GM12878 (cell line): ENCODE data around the gene ANOS1. TPM values are rescaled to one million over a fixed set of nuclear protein-coding genes. Genes with fewer than 3 reads are reported as not detected.

Source experiments
- ATAC-seq: fragments of 200-7000 bp; cut with Tn5 transposase; 3 replicates; pipeline ENCODE4 v1.9.1; 2020; ENCODE audit warnings: mild to moderate bottlenecking, moderate library complexity
- BruUV-seq: library from RNA; stranded (reverse); fragments of 400-500 nt; replicated peaks from 2 replicates; lab custom pipeline; 2021; lab: Mats Ljungman, UMichigan
- CTCF ChIA-PET: fragments of 300-600 bp; sonication (Branson Sonifier 250); formaldehyde crosslinking; extraction: SDS; loops from one replicate; lab custom pipeline; 2021; ENCODE audit warnings: inconsistent platforms; lab: Yijun Ruan, JAX
- POLR2A ChIA-PET: fragments of 350-600 bp; formaldehyde crosslinking; extraction: SDS; loops from one replicate; lab custom pipeline; 2021; ENCODE audit warnings: inconsistent platforms; lab: Charles Lee
- RAD21 ChIA-PET: fragments of 300-600 bp; sonication (Branson Sonifier 250); formaldehyde crosslinking; loops from one replicate; lab custom pipeline; 2023; ENCODE audit warnings: antibody characterized with exemption; ENCODE audit not compliant: unreplicated experiment; lab: Charles Lee
- SMC1A ChIA-PET: fragments of 300-600 bp; sonication (Branson Sonifier 250); formaldehyde crosslinking; loops from one replicate; lab custom pipeline; 2023; ENCODE audit not compliant: unreplicated experiment, uncharacterized antibody; lab: Charles Lee
- DNase-seq: peaks from one replicate; pipeline ENCODE4 v3.0.0-alpha.2; 2011; ENCODE audit warnings: low read depth, low spot score
- FAIRE-seq: peaks from 3 replicates; lab custom pipeline; 2011; peaks lifted over from hg19 to GRCh38; lab: Jason Lieb, UNC
- H2AFZ ChIP-seq: 2 replicates; pipeline ENCODE4 v1.6.0; 2011; ENCODE audit warnings: low read depth, low read length, control low read depth; ENCODE audit not compliant: control insufficient read depth
- H3K27ac ChIP-seq: 2 replicates; pipeline ENCODE4 v1.5.1; 2011; ENCODE audit warnings: control low read depth; ENCODE audit not compliant: control insufficient read depth, insufficient read depth
- H3K27me3 ChIP-seq, 2 experiments: replicated peaks in 1 of 2; 2 replicates each; pipeline versions ENCODE4 v1.6.0 to v1.6.1; 2011; ENCODE audit warnings: low read length in 1 of 2; ENCODE audit not compliant: control insufficient read depth in 2 of 2, insufficient read depth in 2 of 2
- H3K36me3 ChIP-seq, 2 experiments: 2 replicates each; pipeline ENCODE4 v1.5.1; 2011; ENCODE audit warnings: low read length in 1 of 2; ENCODE audit not compliant: control insufficient read depth in 2 of 2, insufficient read depth in 2 of 2
- H3K4me1 ChIP-seq: 2 replicates; pipeline ENCODE4 v1.6.1; 2011; ENCODE audit warnings: mild to moderate bottlenecking, low read length, moderate library complexity, mixed read lengths; ENCODE audit not compliant: control insufficient read depth, insufficient read depth
- H3K4me2 ChIP-seq: 2 replicates; pipeline ENCODE4 v1.6.0; 2011; ENCODE audit warnings: control low read depth; ENCODE audit not compliant: control insufficient read depth, insufficient read depth
- H3K4me3 ChIP-seq: fragments of 200-600 bp; sonication (generic); 2 replicates; pipeline ENCODE4 v1.5.1; 2016
- H3K79me2 ChIP-seq: 2 replicates; pipeline ENCODE4 v1.6.0; 2011; ENCODE audit warnings: low read length; ENCODE audit not compliant: control insufficient read depth, insufficient read depth
- H3K9ac ChIP-seq: 2 replicates; pipeline ENCODE4 v1.8.0; 2011; ENCODE audit warnings: low read length, control low read depth, mixed read lengths; ENCODE audit not compliant: control insufficient read depth, insufficient read depth
- H3K9me3 ChIP-seq: replicated peaks from 3 replicates; pipeline ENCODE4 v1.5.1; 2011; ENCODE audit warnings: mild to moderate bottlenecking, low read length; ENCODE audit not compliant: control insufficient read depth, insufficient read depth
- H4K20me1 ChIP-seq: 2 replicates; pipeline ENCODE4 v1.6.0; 2011; ENCODE audit not compliant: control insufficient read depth, insufficient read depth
- BACH1 ChIP-seq: fragments of 450-650 bp; IDR thresholded peaks from 2 replicates; pipeline ENCODE4 v1.6.1; 2017; ENCODE audit warnings: mild to moderate bottlenecking, borderline replicate concordance
- CEBPB ChIP-seq, 2 experiments: fragments of 150-350 bp in 1 of 2; IDR thresholded peaks; 2 replicates each; pipeline ENCODE4 v1.6.1; 2012 to 2014; ENCODE audit warnings: low read depth in 2 of 2, low read length in 2 of 2, borderline replicate concordance in 1 of 2, inconsistent platforms in 1 of 2
- ESRRA ChIP-seq: IDR thresholded peaks from 2 replicates; pipeline ENCODE4 v1.6.1; 2012; ENCODE audit warnings: mild to moderate bottlenecking, low read length, improper control_type of control experiment
- PRDM15 ChIP-seq: fragments of 450-650 bp; formaldehyde crosslinking; IDR thresholded peaks from 2 replicates; pipeline ENCODE4 v1.4.0; 2020; ENCODE audit warnings: mild to moderate bottlenecking, moderate library complexity
- SMC3 ChIP-seq: IDR thresholded peaks from 2 replicates; pipeline ENCODE4 v1.6.1; 2011; ENCODE audit warnings: low read length, improper control_type of control experiment, borderline replicate concordance
- SP1 ChIP-seq: IDR thresholded peaks from one replicate; pipeline ENCODE4 v1.6.1; 2011; ENCODE audit warnings: low read depth, low read length
- SREBF2 ChIP-seq: IDR thresholded peaks from 2 replicates; pipeline ENCODE4 v1.6.1; 2012; ENCODE audit warnings: mild to moderate bottlenecking, low read length
- STAT1 ChIP-seq: fragments of 450-650 bp; conservative IDR thresholded peaks from 2 replicates; pipeline ENCODE4 v1.6.1; 2014; ENCODE audit warnings: antibody characterized with exemption, mild to moderate bottlenecking
- STAT3 ChIP-seq: IDR thresholded peaks from 2 replicates; pipeline ENCODE4 v1.6.1; 2011; ENCODE audit warnings: low read depth, low read length, improper control_type of control experiment
- TARDBP ChIP-seq: IDR thresholded peaks from 2 replicates; pipeline ENCODE4 v1.6.1; 2016; ENCODE audit warnings: borderline replicate concordance
- WRNIP1 ChIP-seq: IDR thresholded peaks from 2 replicates; pipeline ENCODE4 v1.6.1; 2011; ENCODE audit warnings: low read depth, low read length, improper control_type of control experiment, borderline replicate concordance
- YBX1 ChIP-seq: fragments of 450-650 bp; IDR thresholded peaks from 2 replicates; pipeline ENCODE4 v1.6.1; 2016; ENCODE audit warnings: antibody characterized with exemption
- ZBTB40 ChIP-seq: fragments of 450-650 bp; IDR thresholded peaks from 2 replicates; pipeline ENCODE4 v1.6.1; 2016; ENCODE audit warnings: mild to moderate bottlenecking, moderate library complexity, borderline replicate concordance
- ZNF592 ChIP-seq: fragments of 450-650 bp; IDR thresholded peaks from 2 replicates; pipeline ENCODE4 v1.6.1; 2017; ENCODE audit warnings: mild to moderate bottlenecking, moderate library complexity
- WGBS: methylation state at CpG from one replicate; pipeline ENCODE4 v1.1.6; 2016; ENCODE audit warnings: low lambda C conversion rate; ENCODE audit not compliant: insufficient replicate concordance, insufficient coverage; ENCODE audit errors: missing lambda C conversion rate; 5-methylcytosine and 5-hydroxymethylcytosine counted together
- in situ Hi-C: fragments of 300-500 bp; cut with MboI; formaldehyde crosslinking; loops from 9 replicates; pipeline ENCODE4 v1.14.3; 2018; ENCODE audit warnings: mixed read lengths
- intact Hi-C: fragments of 100-400 bp; cut with micrococcal nuclease; formaldehyde crosslinking; loops from one replicate; pipeline ENCODE4 v1.14.2; 2022; ENCODE audit not compliant: unreplicated experiment
- polyA plus RNA-seq, 11 experiments: library from polyadenylated mRNA; depleted of rRNA in 4 of 11; unstranded in 6 of 11; stranded (reverse) in 5 of 11; fragments of >200 nt; fragmentation: Nextera tagmentation in 4 of 11; fragmentation: Illumina TruSeq in 1 of 11; extraction: Ambion mirVana in 4 of 11; extraction: Trizol in 1 of 11; gene quantifications; 1 replicate in 1 of 11; 2 replicates in 10 of 11; pipeline versions ENCODE4 v1.2.1 to v1.2.3, GENCODE V29; 2011 to 2016; ENCODE audit warnings: inconsistent platforms in 2 of 11, missing spikeins in 2 of 11, low read depth in 1 of 11
- total RNA-seq, 4 experiments: library from RNA; depleted of rRNA in 3 of 4; stranded (reverse); fragments of >200 nt in 3 of 4; fragmentation: Illumina TruSeq in 1 of 4; extraction: Trizol in 1 of 4; gene quantifications; 2 replicates each; pipeline versions ENCODE4 v1.2.1 to v1.2.3, GENCODE V29; 2013 to 2021

ANOS1 gene
- total and polyA plus RNA-seq, 10 of the 15 experiments (the other 5 are each of a cell fraction or from before 2014, with no cell fraction given): under 0.01 to 4.0 (median 0.03) TPM; not detected in 3

- 5% methylated on average over 8 of the region's 8 CpGs for WGBS
- Histone ChIP-seq H3K4me3 (no peak overlapping the region), H3K27ac (no peak overlapping the region), H3K4me2 (no peak overlapping the region), H4K20me1 (no peaks in the 10 kb centered on the region), H3K9ac (no peak overlapping the region), H3K4me1 (no peaks in the 10 kb centered on the region), H3K9me3 (no peaks in the 10 kb centered on the region), H3K36me3 (no peaks in the 10 kb centered on the region), H3K79me2 (no peaks in the 10 kb centered on the region), H2AFZ (no peak overlapping the region), H3K27me3 (no peaks in the 10 kb centered on the region)
- no peak for DNase-seq
- SMC1A ChIA-PET: no interaction called here
- RAD21 ChIA-PET: no interaction called here
- no TSS peak for BruUV-seq
- no peak for ATAC-seq
- POLR2A ChIA-PET: no interaction called here
- CTCF ChIA-PET: no interaction called here
- intact Hi-C loops (no loop called here), in situ Hi-C loops (no loop called here)
- no peak for FAIRE-seq
- TF ChIP-seq ZNF592 (no peak), ESRRA (no peak), CEBPB (IDR thresholded peaks at IDR 0.05; ENCODE audit: borderline replicate concordance in 1 of 2, low read depth in 2 of 2, low read length in 2 of 2) (no peak), YBX1 (no peak), STAT3 (no peak), PRDM15 (no peak), BACH1 (no peak), WRNIP1 (no peak), SREBF2 (no peak), TARDBP (no peak), SMC3 (no peak), STAT1 (no peak), ZBTB40 (no peak), SP1 (no peak)
Measured at GRCh38 chrX:8668813-8669212, 63.1 kb downstream of the ANOS1 start.
